Measurements from ENCODE around the gene TMSB10.
"Not testable (repeated sequence)": the region's sequence is repeated elsewhere in the genome, so short reads cannot be mapped to it uniquely, and the experiment has no call there.

Gene TMSB10

GRCh38 chr2:84901593-84902120 is 3.8 kb upstream of the TMSB10 start:
- DNase-seq (ENCODE audit: low read depth in 4 of 4, low spot score in 1 of 4) = no peak

DNA sequence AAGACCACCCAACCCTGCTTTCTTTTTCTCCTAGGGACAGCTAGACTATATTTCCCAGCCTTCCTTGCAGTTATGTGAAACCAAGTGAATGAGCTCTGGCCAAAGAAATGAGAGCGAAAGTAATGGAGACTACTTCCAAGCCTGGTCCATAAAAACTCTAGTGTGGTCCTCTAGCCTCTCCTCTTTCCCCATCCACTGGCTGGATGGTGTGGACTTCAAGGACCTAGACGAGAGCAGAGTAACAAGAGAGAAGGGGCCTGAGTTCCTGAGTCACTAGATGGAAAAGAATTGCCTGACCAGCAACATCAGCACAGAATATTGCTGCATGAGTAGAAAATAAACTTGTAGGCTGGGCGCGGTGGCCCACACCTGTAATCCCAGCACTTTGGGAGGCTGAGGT is 2.9 kb upstream of the TMSB10 start:
- no peak for DNase-seq (ENCODE audit: low read depth in 4 of 4, low spot score in 1 of 4)

GRCh38 chr2:84904151-84904550 is 1.3 kb upstream of the TMSB10 start:
- DNase-seq (ENCODE audit: low read depth in 4 of 4, low spot score in 1 of 4) = no peak

DNA sequence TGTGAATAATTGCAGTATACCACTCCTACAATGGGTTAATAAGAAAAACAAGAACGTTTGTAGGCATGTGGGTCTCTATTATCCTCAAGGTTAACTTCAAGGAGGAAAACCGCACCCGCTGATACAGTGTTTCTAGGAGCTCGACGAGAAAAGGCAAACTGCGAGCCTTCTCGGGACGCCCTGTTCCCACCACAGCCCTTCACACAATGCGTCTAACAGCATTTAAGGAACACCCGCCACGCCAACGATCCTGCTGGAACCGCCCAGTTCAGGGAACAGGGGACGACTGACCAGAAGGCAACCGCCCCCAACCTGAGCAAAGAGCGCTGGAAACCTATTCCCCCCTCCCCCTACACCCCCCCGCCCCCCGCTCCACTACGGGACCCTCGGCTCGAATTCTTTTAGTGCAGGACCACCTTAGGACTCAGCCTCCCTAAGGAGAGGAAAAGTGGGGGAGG is 710 bp upstream of the TMSB10 start:
- no peak for DNase-seq (ENCODE audit: low read depth in 4 of 4, low spot score in 1 of 4)

- DNase-seq (ENCODE audit: low read depth in 4 of 4, low spot score in 1 of 4) = peak in 2 of 4 experiments; percentile 51 to 54
These were observed 848 bp downstream of the TMSB10 start for GRCh38 chr2:84906108-84906899.

DNA sequence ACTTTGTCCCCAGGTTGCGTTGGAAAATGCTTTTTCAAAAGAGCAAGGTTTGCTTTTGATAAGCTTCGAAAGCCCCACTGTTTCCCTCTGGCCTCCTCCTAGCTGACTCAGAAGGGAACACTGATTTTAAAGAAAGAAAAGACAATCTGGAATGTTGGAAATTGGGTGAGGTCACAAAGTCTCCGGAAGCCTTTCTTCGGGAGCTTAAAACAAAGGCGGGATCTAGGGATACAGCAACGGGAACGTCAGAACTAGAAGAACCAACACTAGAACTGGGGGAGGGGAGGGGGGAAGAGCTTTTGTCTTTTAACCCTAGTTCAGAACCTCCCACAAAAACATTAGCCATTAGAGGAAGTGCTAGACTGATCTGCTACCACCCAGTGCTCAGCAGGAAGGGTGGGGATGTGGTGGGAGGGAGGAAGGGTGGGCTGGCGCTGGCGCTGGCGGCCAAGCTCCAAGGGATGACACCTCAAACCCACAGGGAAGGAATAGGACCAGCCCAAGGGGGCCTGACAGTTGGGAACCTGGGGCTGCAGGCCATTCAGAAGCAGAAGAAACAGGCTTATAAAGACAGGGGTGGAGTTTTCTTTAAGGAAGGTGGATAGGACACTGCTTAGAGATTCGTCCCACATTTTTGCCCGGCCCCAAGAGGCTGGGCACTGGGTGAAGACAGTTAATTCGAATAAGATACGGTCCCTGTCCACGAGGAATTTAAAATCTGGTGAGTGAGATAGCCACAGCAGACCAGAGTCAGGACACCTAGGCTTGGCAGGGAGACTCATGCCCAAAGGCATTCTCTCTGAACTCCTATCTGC is 1.7 kb downstream of the TMSB10 start:
- no peak for DNase-seq (ENCODE audit: low read depth in 4 of 4, low spot score in 1 of 4)

- DNase-seq (ENCODE audit: low read depth in 4 of 4, low spot score in 1 of 4) = no peak
These were observed 3.7 kb downstream of the TMSB10 start for GRCh38 chr2:84908948-84909713.

DNA sequence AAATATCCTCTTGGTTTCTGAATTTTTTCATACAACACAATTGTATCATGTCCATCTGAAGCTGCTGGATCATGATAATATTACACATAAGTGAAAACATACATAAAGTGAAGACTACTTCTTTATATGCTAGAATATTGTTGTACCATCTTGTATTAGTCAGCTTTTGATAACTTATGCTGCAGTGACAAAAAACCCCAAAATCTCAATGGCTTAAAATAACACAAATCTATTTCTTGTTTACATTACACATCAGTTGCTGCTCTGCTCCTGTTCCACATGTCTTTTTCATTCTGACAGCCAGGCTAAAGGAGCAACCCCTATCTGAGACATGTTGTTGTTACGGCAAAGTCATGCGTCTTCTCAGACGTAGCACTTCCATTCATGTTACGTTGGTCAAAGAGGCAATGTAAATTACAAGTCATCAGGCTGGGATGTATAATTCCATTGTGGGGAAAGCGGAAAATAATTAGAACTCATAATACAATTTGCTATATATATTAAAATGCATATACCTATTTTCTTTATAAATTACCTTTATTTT is 5.8 kb downstream of the TMSB10 start:
- no peak for DNase-seq (ENCODE audit: low read depth in 4 of 4, low spot score in 1 of 4)

- DNase-seq (ENCODE audit: low read depth in 4 of 4, low spot score in 1 of 4) = no peak
These were observed 7.5 kb downstream of the TMSB10 start for GRCh38 chr2:84912984-84913383.

DNA sequence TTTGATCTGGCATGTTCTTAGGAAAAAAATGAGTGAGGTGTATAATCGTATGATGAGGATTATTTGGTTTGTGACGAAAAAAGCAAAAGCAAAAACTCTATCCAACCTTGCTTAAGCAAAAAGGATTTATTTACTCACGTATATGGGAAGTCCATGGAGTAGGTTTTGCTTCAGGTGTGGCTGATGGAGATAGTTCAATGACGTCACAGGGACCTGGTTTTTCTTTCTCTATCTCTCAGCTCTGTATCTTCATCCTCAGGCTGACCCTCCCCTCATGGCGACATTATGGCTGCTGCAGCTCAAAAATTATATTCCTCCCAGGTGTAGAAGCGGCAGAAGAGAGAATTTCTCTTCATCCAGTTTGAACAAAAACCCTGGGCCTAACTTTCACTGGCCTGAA is 8.9 kb downstream of the TMSB10 start:
- no peak for DNase-seq (ENCODE audit: low read depth in 4 of 4, low spot score in 1 of 4)

DNA sequence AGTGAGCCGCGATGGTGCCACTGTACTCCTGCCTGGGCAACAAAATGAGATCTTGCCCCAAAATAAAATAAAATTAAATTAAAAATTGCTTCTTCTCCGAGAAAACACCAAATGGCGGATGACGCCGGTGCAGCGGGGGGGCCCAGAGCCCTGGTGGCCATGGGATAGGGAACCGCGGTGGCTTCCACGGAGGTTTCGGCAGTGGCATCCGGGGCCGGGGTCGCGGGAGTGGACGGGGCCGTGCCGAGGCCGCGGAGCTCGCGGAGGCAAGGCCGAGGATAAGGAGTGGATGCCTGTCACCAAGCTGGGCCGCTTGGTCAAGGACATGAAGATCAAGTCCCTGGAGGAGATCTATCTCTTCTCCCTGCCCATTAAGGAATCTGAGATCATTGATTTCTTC is 10.2 kb downstream of the TMSB10 start:
- DNase-seq (ENCODE audit: low read depth in 4 of 4, low spot score in 1 of 4) = not testable (repeated sequence)

- not testable (repeated sequence) for DNase-seq (ENCODE audit: low read depth in 4 of 4, low spot score in 1 of 4)
These were observed 12.4 kb downstream of the TMSB10 start for GRCh38 chr2:84917821-84918220.

DNA sequence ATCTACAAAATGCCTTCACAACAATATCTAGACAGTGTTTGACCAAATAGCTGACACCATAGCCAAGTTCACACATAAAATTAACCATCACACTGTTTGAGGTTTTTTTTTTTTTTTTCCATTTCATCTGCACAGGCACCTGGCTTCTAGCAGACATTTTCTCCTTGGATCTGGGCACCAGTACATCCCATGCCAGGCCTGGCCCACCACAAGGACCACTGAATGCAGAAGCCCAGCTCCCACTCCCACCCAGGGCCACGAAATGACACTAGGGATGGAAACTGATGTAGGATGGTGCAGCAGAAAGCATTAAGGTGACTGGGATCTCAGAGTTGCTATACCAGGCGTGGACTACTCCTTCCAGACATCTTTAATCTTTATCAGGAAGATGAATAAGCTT is 13.0 kb downstream of the TMSB10 start:
- DNase-seq (ENCODE audit: low read depth in 4 of 4, low spot score in 1 of 4) = no peak

DNA sequence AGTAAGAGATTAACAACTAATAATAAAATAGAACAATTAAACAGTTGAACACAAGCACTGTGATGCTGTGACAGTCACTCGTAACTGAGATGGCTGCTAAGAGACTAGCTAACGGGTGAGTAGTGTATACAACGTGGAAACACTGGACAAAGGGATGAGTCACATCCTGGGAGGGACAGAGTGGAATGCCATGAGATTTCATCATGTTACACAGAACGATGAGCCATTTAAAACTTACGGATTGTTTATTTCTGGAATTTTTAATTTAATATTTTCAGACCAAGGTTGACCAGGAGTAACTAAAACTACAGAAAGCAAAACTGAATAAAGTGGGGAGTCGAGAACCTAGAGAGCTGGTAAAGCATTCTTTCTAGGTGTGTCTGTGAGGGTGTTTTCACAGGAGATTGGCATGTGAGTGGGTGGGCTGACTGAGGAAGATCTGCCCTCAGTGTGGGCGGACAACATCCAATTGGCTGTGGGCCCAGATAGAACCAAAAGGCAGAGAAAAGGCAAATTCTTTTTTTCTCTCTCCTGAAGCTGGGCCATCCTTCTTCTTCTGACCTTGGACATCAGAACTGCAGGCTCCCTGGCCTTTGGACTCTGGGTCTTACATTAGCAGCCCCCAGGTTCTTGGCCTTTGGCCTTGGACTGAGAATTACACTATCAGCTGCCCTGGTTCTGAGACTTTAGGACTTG is 14.6 kb downstream of the TMSB10 start:
- peak in 1 of 4 experiments; percentile 53 for DNase-seq (ENCODE audit: low read depth in 4 of 4, low spot score in 1 of 4)

GRCh38 chr2:84923009-84923408 is 17.6 kb downstream of the TMSB10 start:
- no peak for DNase-seq (ENCODE audit: low read depth in 4 of 4, low spot score in 1 of 4)

DNA sequence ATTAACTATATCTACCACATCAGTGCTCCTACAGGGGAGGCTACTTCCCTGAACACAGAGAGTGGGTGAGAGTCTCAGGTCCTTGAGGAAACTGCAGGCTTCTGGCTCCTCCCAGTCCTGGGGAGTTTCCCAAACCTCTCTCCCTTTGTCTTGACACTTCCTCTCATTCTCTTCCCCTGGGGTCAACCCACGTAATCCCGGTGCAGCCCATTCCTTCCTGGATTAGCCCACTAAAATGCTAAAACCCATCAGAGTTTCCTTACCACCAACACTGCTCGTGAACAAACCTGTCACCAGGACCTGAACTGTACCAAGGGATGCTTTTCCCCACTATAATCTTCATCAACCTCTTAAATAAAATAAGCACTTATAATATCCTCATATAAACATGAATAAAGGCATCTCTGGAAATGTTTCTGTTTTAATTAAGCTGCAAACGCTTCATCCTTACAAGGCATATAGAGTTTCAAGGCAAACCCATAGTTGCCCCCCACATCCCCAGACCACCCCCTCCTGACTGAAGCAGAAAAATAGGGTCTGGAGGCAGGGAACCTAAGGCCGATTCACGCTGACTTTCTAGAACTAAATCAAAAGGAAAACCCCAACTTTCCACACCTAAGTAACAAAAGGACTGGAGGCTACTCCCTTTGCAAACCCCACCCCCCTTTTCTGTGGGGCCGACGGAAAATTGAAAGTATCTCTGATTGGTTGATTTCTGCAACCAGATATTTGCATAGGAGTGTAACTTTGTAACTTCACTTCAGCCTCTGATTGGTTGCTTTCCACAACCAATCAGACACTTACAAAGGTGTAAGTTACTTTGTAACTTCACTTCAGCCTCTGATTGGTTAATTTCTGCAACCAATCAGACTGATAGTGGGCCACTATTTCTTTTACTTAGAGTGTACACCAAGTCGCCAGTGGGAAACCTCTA is 19.0 kb downstream of the TMSB10 start:
- no peak for DNase-seq (ENCODE audit: low read depth in 4 of 4, low spot score in 1 of 4)

DNA sequence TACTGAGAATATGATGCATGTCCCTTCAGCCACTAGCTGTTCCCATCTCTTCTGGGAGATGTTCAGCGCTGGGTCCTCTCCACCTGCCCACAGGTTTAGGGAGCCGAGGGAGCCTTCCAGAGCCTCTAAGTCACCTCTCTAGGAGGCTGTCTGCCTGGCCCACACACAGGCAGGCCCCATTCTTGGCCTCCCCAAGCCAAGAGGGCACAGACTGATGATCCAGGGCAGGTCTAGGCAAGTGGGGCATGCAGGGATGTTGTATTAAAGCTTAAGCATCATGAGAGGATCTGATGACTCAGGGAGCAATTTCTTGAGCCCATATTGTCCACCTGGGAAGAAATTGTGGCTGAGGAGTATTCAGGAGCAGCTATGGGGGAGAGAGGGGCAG is 19.9 kb downstream of the TMSB10 start:
- DNase-seq (ENCODE audit: low read depth in 4 of 4, low spot score in 1 of 4) = no peak

- peak; percentile 99 to 100 (median 99) for DNase-seq (ENCODE audit: low read depth in 4 of 4, low spot score in 1 of 4)
These were observed 20.4 kb downstream of the TMSB10 start for GRCh38 chr2:84925724-84926376.

- no peak for DNase-seq (ENCODE audit: low read depth in 4 of 4, low spot score in 1 of 4)
These were observed 21.8 kb downstream of the TMSB10 start for GRCh38 chr2:84927275-84927627.

Measured in stimulated activated CD4-positive, alpha-beta T cell treated with anti-CD3 and anti-CD28 coated beads, Interleukin-1b, Interleukin-23, amount 100 ng/mL, for 24 hours (primary cell).